ENCODE data around the gene AUNIP.
A peak's percentile ranks its signal among the peaks of the same experiment; 100 is the strongest.

- no peak for TF ChIP-seq JUND (IDR thresholded peaks at IDR 0.05; ENCODE audit: low read length)
- no peak for TF ChIP-seq SIN3A (conservative IDR thresholded peaks at IDR 0.05 in 1 of 2, IDR thresholded peaks at IDR 0.05 in 1 of 2; ENCODE audit: low read depth in 1 of 2, low read length in 2 of 2)
- no peak for TF ChIP-seq POLR2A (IDR thresholded peaks at IDR 0.05; ENCODE audit: control extremely low read depth in 1 of 2, low read depth in 2 of 2, low read length in 2 of 2)
- TF ChIP-seq CTCF (IDR thresholded peaks at IDR 0.05; ENCODE audit: control extremely low read depth in 1 of 3, insufficient read depth in 1 of 3, low read depth in 1 of 3, low read length in 3 of 3) = peak in 1 of 3 experiments; percentile 0; a peak in 1 of 4 replicates
- TF ChIP-seq YY1 (IDR thresholded peaks at IDR 0.05; ENCODE audit: low read depth, low read length) = no peak
- TF ChIP-seq CBX5 (IDR thresholded peaks at IDR 0.05; ENCODE audit: low read depth, low read length) = no peak
- no peak for TF ChIP-seq ASH2L (IDR thresholded peaks at IDR 0.05; ENCODE audit: low read length)
Observed at GRCh38 chr1:25813734-25814471, 45.4 kb downstream of the AUNIP start.

Measured in H1 (cell line).